Measurements from ENCODE around the gene SDCCAG8. TPM values are rescaled to one million over a fixed set of nuclear protein-coding genes. Genes with fewer than 3 reads are reported as not detected.

The SDCCAG8 gene
- total and polyA plus RNA-seq, 2 of the 8 experiments (the other 6 are each of a cell fraction or from before 2014, with no cell fraction given): 15.6 to 21.0 TPM

DNA sequence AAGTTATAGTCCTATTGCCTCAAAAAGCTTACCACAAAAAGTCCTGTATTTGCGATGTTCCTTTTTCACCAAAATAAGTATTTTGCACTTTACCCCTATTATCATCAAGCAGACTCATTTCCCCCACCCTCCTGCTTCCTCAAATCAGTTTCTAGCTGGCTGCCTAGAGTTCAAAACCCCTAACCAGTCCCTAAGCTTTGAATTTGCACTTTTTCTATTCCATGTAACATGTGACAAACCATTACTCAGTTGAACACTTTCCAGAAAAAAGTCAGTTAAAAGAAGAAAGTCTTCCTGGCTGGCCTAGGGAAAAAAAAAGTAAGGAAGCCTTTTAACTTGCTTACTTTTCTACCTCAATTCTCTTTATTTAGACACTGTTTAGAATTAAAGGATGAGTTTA is 8.9 kb upstream of the SDCCAG8 start:
- Histone ChIP-seq H2BK12ac (ENCODE audit: low read depth, low read length) (no peak overlapping the region), H3K36me3 (ENCODE audit: control insufficient read depth in 2 of 4, insufficient read depth in 4 of 4, low read length in 3 of 4) (no peaks in the 10 kb centered on the region), H3K4me2 (ENCODE audit: insufficient read depth in 1 of 2, low read depth in 2 of 2, low read length in 2 of 2) (no peak overlapping the region), H3K23me2 (ENCODE audit: low read depth, low read length) (no peaks in the 10 kb centered on the region), H2AK5ac (ENCODE audit: low read depth, low read length) (no peak overlapping the region), H3K27ac (ENCODE audit: low read depth, low read length) (no peak overlapping the region), H3K27me3 (replicated peaks in 1 of 4; ENCODE audit: control insufficient read depth in 3 of 4, extremely low read depth in 1 of 4, insufficient read depth in 3 of 4, low read length in 3 of 4) (no peaks in the 10 kb centered on the region), H3K23ac (ENCODE audit: insufficient read length) (no peak overlapping the region), H3K4me3 (ENCODE audit: extremely low read depth in 1 of 4, insufficient read depth in 2 of 4, low read depth in 3 of 4, low read length in 4 of 4) (no peak overlapping the region), H2BK15ac (ENCODE audit: low read length) (no peak overlapping the region), H2BK5ac (ENCODE audit: low read depth, low read length) (no peak overlapping the region), H3K9me3 (ENCODE audit: insufficient read depth in 2 of 2, low read depth in 1 of 2, low read length in 1 of 2) (no peaks in the 10 kb centered on the region), H4K5ac (ENCODE audit: insufficient read length, low read depth, low read length) (no peak overlapping the region), H4K91ac (replicated peaks; ENCODE audit: insufficient read length, low read length) (no peak overlapping the region), H2BK20ac (ENCODE audit: low read length) (no peak overlapping the region), H4K20me1 (replicated peaks in 1 of 2; ENCODE audit: control insufficient read depth in 1 of 2, insufficient read depth in 2 of 2, low read length in 2 of 2) (peaks cover 0 to 2% of the 10 kb centered on the region in 2 experiments), H3K56ac (replicated peaks; ENCODE audit: insufficient read length, low read depth, low read length) (no peak overlapping the region), H3K79me1 (ENCODE audit: low read depth, low read length) (no peaks in the 10 kb centered on the region), H2BK120ac (replicated peaks; ENCODE audit: low read depth, low read length) (no peak overlapping the region), H2AFZ (ENCODE audit: low read length) (no peak overlapping the region), H3K4me1 (replicated peaks in 1 of 4; ENCODE audit: control insufficient read depth in 3 of 4, insufficient read depth in 4 of 4, low read length in 3 of 4) (0 out of 7 replicates have a peak, but pooled peaks cover 0 to 4% (median 0%) of the 10 kb centered on the region in 4 experiments), H3K4ac (replicated peaks; ENCODE audit: insufficient read length, low read depth, low read length) (no peak overlapping the region), H3K79me2 (ENCODE audit: control insufficient read depth in 1 of 2, insufficient read depth in 2 of 2, low read length in 2 of 2) (peaks cover 17 to 97% of the 10 kb centered on the region in 2 experiments), H4K8ac (ENCODE audit: extremely low read depth, insufficient read depth, low read length) (no peak overlapping the region), H3K18ac (ENCODE audit: extremely low read depth, low read length) (no peak overlapping the region), H3K9ac (replicated peaks in 1 of 4; ENCODE audit: extremely low read depth in 1 of 4, low read depth in 3 of 4, low read length in 3 of 4) (no peak overlapping the region), H3K14ac (ENCODE audit: insufficient read length) (no peak overlapping the region)
- no peak for FAIRE-seq
- DNase-seq (ENCODE audit: low read depth in 1 of 2, low spot score in 2 of 2): no peak
- 100% methylated on average over 1 of the region's 1 CpG; no CpG with 5 or more reads in 1 of the 2 experiments for WGBS, 2 experiments (ENCODE audit: extremely low coverage in 1 of 2, insufficient coverage in 1 of 2, insufficient read length in 1 of 2, insufficient replicate concordance in 2 of 2, low coverage in 1 of 2, low lambda C conversion rate in 2 of 2, missing lambda C conversion rate in 1 of 2)
- POLR2A ChIA-PET (ENCODE audit: partially characterized antibody): interaction anchor here (1.4 kb wide), 1 partner anchor 12 kb away, joined by 3 read pairs; no protein-coding TSS in a partner anchor
- CTCF ChIA-PET (ENCODE audit: partially characterized antibody): interaction anchor here (1.1 kb wide), 1 partner anchor 777 kb away, joined by 3 read pairs; no protein-coding TSS in a partner anchor
- TF ChIP-seq, protein P1, sequence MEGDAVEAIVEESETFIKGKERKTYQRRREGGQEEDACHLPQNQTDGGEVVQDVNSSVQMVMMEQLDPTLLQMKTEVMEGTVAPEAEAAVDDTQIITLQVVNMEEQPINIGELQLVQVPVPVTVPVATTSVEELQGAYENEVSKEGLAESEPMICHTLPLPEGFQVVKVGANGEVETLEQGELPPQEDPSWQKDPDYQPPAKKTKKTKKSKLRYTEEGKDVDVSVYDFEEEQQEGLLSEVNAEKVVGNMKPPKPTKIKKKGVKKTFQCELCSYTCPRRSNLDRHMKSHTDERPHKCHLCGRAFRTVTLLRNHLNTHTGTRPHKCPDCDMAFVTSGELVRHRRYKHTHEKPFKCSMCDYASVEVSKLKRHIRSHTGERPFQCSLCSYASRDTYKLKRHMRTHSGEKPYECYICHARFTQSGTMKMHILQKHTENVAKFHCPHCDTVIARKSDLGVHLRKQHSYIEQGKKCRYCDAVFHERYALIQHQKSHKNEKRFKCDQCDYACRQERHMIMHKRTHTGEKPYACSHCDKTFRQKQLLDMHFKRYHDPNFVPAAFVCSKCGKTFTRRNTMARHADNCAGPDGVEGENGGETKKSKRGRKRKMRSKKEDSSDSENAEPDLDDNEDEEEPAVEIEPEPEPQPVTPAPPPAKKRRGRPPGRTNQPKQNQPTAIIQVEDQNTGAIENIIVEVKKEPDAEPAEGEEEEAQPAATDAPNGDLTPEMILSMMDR (IDR thresholded peaks at IDR 0.05; ENCODE audit: control extremely low read depth in 1 of 3, insufficient read depth in 1 of 3, low read depth in 1 of 3, low read length in 3 of 3): no peak
- TF ChIP-seq KDM1A (IDR thresholded peaks at IDR 0.05; ENCODE audit: borderline replicate concordance, low read length) (no peak), TBP (IDR thresholded peaks at IDR 0.05; ENCODE audit: low read depth, low read length) (no peak), CBX8 (IDR thresholded peaks at IDR 0.05; ENCODE audit: borderline replicate concordance, low read depth, low read length) (no peak), CHD1 (IDR thresholded peaks at IDR 0.05; ENCODE audit: low read depth, low read length) (no peak), SP4 (IDR thresholded peaks at IDR 0.05; ENCODE audit: low read length) (no peak), CBX5 (IDR thresholded peaks at IDR 0.05; ENCODE audit: low read depth, low read length) (no peak), MAFK (IDR thresholded peaks at IDR 0.05; ENCODE audit: low read depth, low read length) (no peak), CTBP2 (IDR thresholded peaks at IDR 0.05; ENCODE audit: borderline replicate concordance, insufficient read depth, insufficient read length, low read length) (no peak), SP2 (IDR thresholded peaks at IDR 0.05; ENCODE audit: low read length) (no peak), GABPA (IDR thresholded peaks at IDR 0.05; ENCODE audit: borderline replicate concordance, insufficient read depth, low read length) (no peak), BCL11A (IDR thresholded peaks at IDR 0.05; ENCODE audit: low read depth in 2 of 2, low read length in 2 of 2) (no peak)

Measured in H1 (cell line).